Natural killer cell (primary cell): ENCODE results near the gene ACTR6. TPM values are rescaled to one million over a fixed set of nuclear protein-coding genes. Genes with fewer than 3 reads are reported as not detected.

Experiments
- ATAC-seq, 3 donors: fragments of 150-1000 bp in 2 of 3; fragments of 200-7000 bp in 1 of 3; cut with Tn5 transposase; 1 replicate in 1 of 3; 2 replicates in 2 of 3; pipeline ENCODE4 v1.10.0; 2021; ENCODE audit warnings: mild to moderate bottlenecking in 2 of 3, moderate library complexity in 2 of 3
- DNase-seq, 2 donors: peaks; one replicate each; pipeline versions ENCODE4 v3.0.0 to v3.0.0-alpha.2; 2013 to 2021; ENCODE audit warnings: mixed read lengths in 1 of 2
- H3K27ac ChIP-seq: one replicate; pipeline ENCODE4 v1.5.1; 2013; ENCODE audit warnings: mild to moderate bottlenecking, low read length
- H3K27me3 ChIP-seq: one replicate; pipeline ENCODE4 v1.6.1; 2013; ENCODE audit warnings: low read length; ENCODE audit not compliant: control insufficient read depth, insufficient read depth
- H3K36me3 ChIP-seq: one replicate; pipeline ENCODE4 v1.6.1; 2013; ENCODE audit warnings: low read length; ENCODE audit not compliant: control insufficient read depth, insufficient read depth
- H3K4me1 ChIP-seq: one replicate; pipeline ENCODE4 v1.6.1; 2013; ENCODE audit warnings: low read length; ENCODE audit not compliant: control insufficient read depth, insufficient read depth
- H3K4me3 ChIP-seq: one replicate; pipeline ENCODE4 v1.5.1; 2013; ENCODE audit warnings: low read length
- H3K9me3 ChIP-seq: one replicate; pipeline ENCODE4 v1.6.1; 2013; ENCODE audit warnings: low read length; ENCODE audit not compliant: control insufficient read depth, insufficient read depth
- H3K27ac Mint-ChIP-seq, 2 donors: one replicate each; pipeline ENCODE4 v1.8.0; 2022; ENCODE audit warnings: mild to moderate bottlenecking in 2 of 2, mixed read lengths in 2 of 2, moderate library complexity in 1 of 2
- H3K27me3 Mint-ChIP-seq, 2 donors: one replicate each; pipeline ENCODE4 v1.8.0; 2022; ENCODE audit warnings: low read depth in 2 of 2, mixed read lengths in 2 of 2
- H3K36me3 Mint-ChIP-seq: one replicate; pipeline ENCODE4 v1.8.0; 2022; ENCODE audit warnings: mixed read lengths
- H3K4me1 Mint-ChIP-seq, 2 donors: one replicate each; pipeline ENCODE4 v1.8.0; 2022; ENCODE audit warnings: mixed read lengths in 2 of 2
- H3K4me3 Mint-ChIP-seq: one replicate; pipeline ENCODE4 v1.8.0; 2022; ENCODE audit warnings: mild to moderate bottlenecking, moderate library complexity, mixed read lengths
- H3K9me3 Mint-ChIP-seq, 2 donors: one replicate each; pipeline ENCODE4 v1.8.0; 2022; ENCODE audit warnings: mixed read lengths in 2 of 2
- CTCF ChIP-seq: fragments of 200-600 bp; IDR thresholded peaks from one replicate; pipeline ENCODE4 v1.8.0; 2022; ENCODE audit warnings: antibody characterized with exemption
- WGBS: methylation state at CpG from one replicate; pipeline ENCODE4 v1.1.7; 2013; ENCODE audit warnings: missing lambda C conversion rate; ENCODE audit not compliant: insufficient coverage; 5-methylcytosine and 5-hydroxymethylcytosine counted together
- intact Hi-C: fragments of 100-400 bp; cut with micrococcal nuclease; formaldehyde crosslinking; loops from one replicate; pipeline ENCODE4 v1.14.2; 2022
- total RNA-seq, 4 donors: library from RNA; stranded (reverse); fragments of 120-200 nt in 1 of 4; gene quantifications; one replicate each; pipeline versions ENCODE4 v1.2.3 to v1.2.4, GENCODE V29; 2013 to 2022

ACTR6 gene
- total RNA-seq, 3 donors from 2014 or later (not counting 1 experiment from before 2014, with no cell fraction given): 20.4 to 27.5 (median 20.8) TPM

GRCh38 chr12:100211698-100212097 lies 11.1 kb downstream of the ACTR6 start:
- Mint-ChIP-seq H3K36me3 (peaks cover 9% of the 10 kb centered on the region), H3K27me3 (no peaks in the 10 kb centered on the region), H3K27ac (no peak overlapping the region), H3K4me1 (no peaks in the 10 kb centered on the region), H3K9me3 (no peaks in the 10 kb centered on the region), H3K4me3 (no peak overlapping the region)
- no peak overlapping the region for H3K4me3 ChIP-seq
- H3K36me3 ChIP-seq: peaks cover 68% of the 10 kb centered on the region
- ATAC-seq: no peak
- H3K9me3 ChIP-seq: no peaks in the 10 kb centered on the region
- no peak for TF ChIP-seq CTCF
- H3K27ac ChIP-seq: no peak overlapping the region
- H3K27me3 ChIP-seq: no peaks in the 10 kb centered on the region
- WGBS: no CpG with 5 or more reads among the region's 2 CpGs
- DNase-seq: no peak
- intact Hi-C loops: no loop called here
- H3K4me1 ChIP-seq: no peaks in the 10 kb centered on the region

GRCh38 chr12:100213016-100213891 lies 12.6 kb downstream of the ACTR6 start:
- WGBS: 96% methylated on average over 5 of the region's 5 CpGs
- Mint-ChIP-seq H3K4me3 (no peak overlapping the region), H3K27ac (no peak overlapping the region), H3K4me1 (no peaks in the 10 kb centered on the region), H3K27me3 (no peaks in the 10 kb centered on the region), H3K36me3 (peaks cover 9% of the 10 kb centered on the region), H3K9me3 (no peaks in the 10 kb centered on the region)
- DNase-seq (no peak), ATAC-seq (no peak)
- Histone ChIP-seq H3K9me3 (no peaks in the 10 kb centered on the region), H3K27me3 (no peaks in the 10 kb centered on the region), H3K4me3 (no peak overlapping the region), H3K4me1 (no peaks in the 10 kb centered on the region), H3K36me3 (peaks cover 66% of the 10 kb centered on the region), H3K27ac (no peak overlapping the region)
- intact Hi-C loops: no loop called here
- no peak for TF ChIP-seq CTCF

- ATAC-seq: no peak
- no peak overlapping the region for H3K4me3 ChIP-seq
- Mint-ChIP-seq H3K27me3 (no peaks in the 10 kb centered on the region), H3K4me3 (no peak overlapping the region), H3K9me3 (no peaks in the 10 kb centered on the region), H3K36me3 (peaks cover 9% of the 10 kb centered on the region), H3K27ac (no peak overlapping the region), H3K4me1 (no peaks in the 10 kb centered on the region)
- H3K9me3 ChIP-seq: no peaks in the 10 kb centered on the region
- intact Hi-C loops: no loop called here
- no peak for TF ChIP-seq CTCF
- DNase-seq: no peak
- no peak overlapping the region for H3K27ac ChIP-seq
- no peaks in the 10 kb centered on the region for H3K27me3 ChIP-seq
- H3K36me3 ChIP-seq: peaks cover 63% of the 10 kb centered on the region
- WGBS: 100% methylated on average over 1 of the region's 2 CpGs
- H3K4me1 ChIP-seq: no peaks in the 10 kb centered on the region
Measured at GRCh38 chr12:100214518-100214917, 13.9 kb downstream of the ACTR6 start.
